OCI-M1 (cell line): ENCODE results near the gene MAP3K10.

Source experiments
- DNase-seq: peaks from one replicate; lab custom pipeline; 2025; lab: John Stamatoyannopoulos, UW

Gene MAP3K10

GRCh38 chr19:40233811-40234389, 42.7 kb downstream of the MAP3K10 start:
- no peak for DNase-seq

- no peak for DNase-seq
These were observed 43.4 kb downstream of the MAP3K10 start for GRCh38 chr19:40234429-40235237.

- no peak for DNase-seq
These were observed 44.2 kb downstream of the MAP3K10 start for GRCh38 chr19:40235238-40236025.

GRCh38 chr19:40236026-40236355, 44.8 kb downstream of the MAP3K10 start:
- no peak for DNase-seq

GRCh38 chr19:40236366-40236765, 45.1 kb downstream of the MAP3K10 start:
- DNase-seq: no peak

- DNase-seq: no peak
These were observed 46.6 kb downstream of the MAP3K10 start for GRCh38 chr19:40237791-40238190.

GRCh38 chr19:40238775-40239174, 47.5 kb downstream of the MAP3K10 start:
- no peak for DNase-seq

- DNase-seq: no peak
These were observed 48.4 kb downstream of the MAP3K10 start for GRCh38 chr19:40239415-40240226.

- no peak for DNase-seq
These were observed 49.1 kb downstream of the MAP3K10 start for GRCh38 chr19:40240332-40240731.

GRCh38 chr19:40241125-40241808, 50.0 kb downstream of the MAP3K10 start:
- DNase-seq: no peak

GRCh38 chr19:40241809-40242384, 50.7 kb downstream of the MAP3K10 start:
- no peak for DNase-seq

- DNase-seq: no peak
These were observed 51.3 kb downstream of the MAP3K10 start for GRCh38 chr19:40242480-40242879.

- DNase-seq: no peak
These were observed 52.0 kb downstream of the MAP3K10 start for GRCh38 chr19:40243181-40243580.

GRCh38 chr19:40244579-40245317, 53.5 kb downstream of the MAP3K10 start:
- no peak for DNase-seq

GRCh38 chr19:40245506-40246128, 54.4 kb downstream of the MAP3K10 start:
- no peak for DNase-seq

- DNase-seq: no peak
These were observed 55.3 kb downstream of the MAP3K10 start for GRCh38 chr19:40246292-40247073.

GRCh38 chr19:40247178-40247577, 56.0 kb downstream of the MAP3K10 start:
- DNase-seq: no peak

GRCh38 chr19:40247735-40248262, 56.6 kb downstream of the MAP3K10 start:
- no peak for DNase-seq

GRCh38 chr19:40249201-40249600, 58.0 kb downstream of the MAP3K10 start:
- DNase-seq: no peak
